ENCODE results near the gene TNIP2. TPM values are rescaled to one million over a fixed set of nuclear protein-coding genes. Genes with fewer than 3 reads are reported as not detected.

TNIP2 gene
- total RNA-seq, 4 donors from 2014 or later, result 37.9 to 42.5 (median 40.3) TPM

DNA sequence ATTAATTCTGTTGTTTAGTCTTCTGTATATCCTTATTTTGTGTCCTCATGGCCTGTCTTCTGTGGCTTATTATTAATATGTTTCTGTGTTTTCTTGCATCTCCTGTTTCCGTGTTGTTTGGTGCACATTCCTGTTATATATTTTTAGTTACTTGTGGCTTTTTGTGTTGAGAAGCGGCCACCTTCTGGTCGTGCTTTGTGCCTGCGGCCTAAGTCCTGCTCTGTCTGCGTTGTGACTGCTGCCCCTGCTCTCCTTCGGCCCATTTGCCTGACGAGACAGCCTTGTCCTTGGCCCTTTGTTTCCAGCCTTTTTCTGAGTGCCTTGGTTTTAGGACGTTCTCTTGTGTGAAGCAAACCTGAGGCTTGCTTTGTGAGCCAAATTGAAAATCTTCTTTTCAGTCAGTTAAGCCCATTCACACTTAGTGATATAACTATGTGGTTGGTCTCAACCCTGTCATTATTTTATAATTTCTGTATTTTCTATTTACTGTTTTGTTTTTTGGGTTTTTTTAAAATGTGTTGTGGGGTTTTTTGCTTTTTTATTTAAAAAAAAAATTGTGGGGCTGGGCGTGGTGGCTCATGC is 43.8 kb downstream of the TNIP2 start:
- TF ChIP-seq POLR2A (IDR thresholded peaks at IDR 0.05), result no peak
- TF ChIP-seq, protein P1, sequence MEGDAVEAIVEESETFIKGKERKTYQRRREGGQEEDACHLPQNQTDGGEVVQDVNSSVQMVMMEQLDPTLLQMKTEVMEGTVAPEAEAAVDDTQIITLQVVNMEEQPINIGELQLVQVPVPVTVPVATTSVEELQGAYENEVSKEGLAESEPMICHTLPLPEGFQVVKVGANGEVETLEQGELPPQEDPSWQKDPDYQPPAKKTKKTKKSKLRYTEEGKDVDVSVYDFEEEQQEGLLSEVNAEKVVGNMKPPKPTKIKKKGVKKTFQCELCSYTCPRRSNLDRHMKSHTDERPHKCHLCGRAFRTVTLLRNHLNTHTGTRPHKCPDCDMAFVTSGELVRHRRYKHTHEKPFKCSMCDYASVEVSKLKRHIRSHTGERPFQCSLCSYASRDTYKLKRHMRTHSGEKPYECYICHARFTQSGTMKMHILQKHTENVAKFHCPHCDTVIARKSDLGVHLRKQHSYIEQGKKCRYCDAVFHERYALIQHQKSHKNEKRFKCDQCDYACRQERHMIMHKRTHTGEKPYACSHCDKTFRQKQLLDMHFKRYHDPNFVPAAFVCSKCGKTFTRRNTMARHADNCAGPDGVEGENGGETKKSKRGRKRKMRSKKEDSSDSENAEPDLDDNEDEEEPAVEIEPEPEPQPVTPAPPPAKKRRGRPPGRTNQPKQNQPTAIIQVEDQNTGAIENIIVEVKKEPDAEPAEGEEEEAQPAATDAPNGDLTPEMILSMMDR (IDR thresholded peaks at IDR 0.05), result no peak
- intact Hi-C loops (cut with DNase I; ENCODE audit: low total_unique reads), result no loop called here
- H3K4me3 ChIP-seq (ENCODE audit: low read depth, poor library complexity, severe bottlenecking), result no peak overlapping the region
- 88 to 94% methylated on average over 9 of the region's 9 CpGs for WGBS, 2 donors
- no peak for DNase-seq (ENCODE audit: low spot score in 2 of 2)

DNA sequence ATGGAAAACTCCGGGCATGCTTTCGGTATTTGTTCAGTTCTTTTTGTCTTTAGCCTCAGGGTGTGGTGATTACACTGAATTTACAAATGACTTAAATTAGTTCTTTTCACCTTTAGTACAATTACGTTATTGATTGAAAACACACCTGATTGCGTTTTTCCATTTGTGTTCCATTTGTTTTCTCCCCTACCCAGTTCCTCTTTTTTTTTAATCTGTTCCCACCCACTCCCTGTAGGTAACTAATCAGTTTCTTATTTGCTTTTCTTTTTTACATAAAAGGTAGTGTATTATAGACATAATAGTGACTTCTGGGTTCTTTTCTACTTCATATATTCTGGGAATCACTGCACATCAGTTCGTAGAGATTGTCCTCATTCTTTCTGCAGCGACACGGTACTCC is 53.4 kb downstream of the TNIP2 start:
- WGBS, 2 donors, result 84 to 92% methylated on average over 7 of the region's 7 CpGs

DNA sequence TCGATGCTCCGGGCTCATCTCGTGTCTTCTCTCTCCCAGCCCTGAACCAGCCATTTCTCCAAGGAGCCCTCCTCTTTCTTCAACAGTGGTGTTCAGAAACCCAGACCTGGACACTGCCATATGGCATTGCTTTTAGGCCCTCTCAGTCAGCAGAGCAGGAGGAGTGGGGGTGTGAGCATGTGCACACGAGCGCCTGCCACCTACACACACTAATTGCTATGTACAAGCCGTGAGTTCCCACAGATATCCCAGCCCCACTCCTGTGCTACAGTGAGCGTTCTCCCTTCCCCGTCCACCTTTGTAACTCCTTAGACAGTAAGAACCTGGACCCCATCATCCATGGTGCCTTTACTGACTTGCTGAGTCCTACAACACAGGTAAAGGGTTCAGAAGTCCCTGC is 53.8 kb downstream of the TNIP2 start:
- H3K4me3 ChIP-seq (ENCODE audit: low read depth, poor library complexity, severe bottlenecking), result no peak overlapping the region
- intact Hi-C loops (cut with DNase I; ENCODE audit: low total_unique reads), result no loop called here
- no peak for DNase-seq (ENCODE audit: low spot score in 2 of 2)
- TF ChIP-seq, protein P1 (IDR thresholded peaks at IDR 0.05), result no peak
- WGBS, 2 donors, result 93 to 94% methylated on average over 8 of the region's 8 CpGs

More for the DNA sequence above, 53.4 kb downstream of the TNIP2 start:
- DNase-seq (ENCODE audit: low spot score in 2 of 2), result no peak
- no peak overlapping the region for H3K4me3 ChIP-seq (ENCODE audit: low read depth, poor library complexity, severe bottlenecking)
- TF ChIP-seq, protein P1 (IDR thresholded peaks at IDR 0.05), result no peak
- no peak for TF ChIP-seq POLR2A (IDR thresholded peaks at IDR 0.05)
- intact Hi-C loops (cut with DNase I; ENCODE audit: low total_unique reads), result no loop called here

DNA sequence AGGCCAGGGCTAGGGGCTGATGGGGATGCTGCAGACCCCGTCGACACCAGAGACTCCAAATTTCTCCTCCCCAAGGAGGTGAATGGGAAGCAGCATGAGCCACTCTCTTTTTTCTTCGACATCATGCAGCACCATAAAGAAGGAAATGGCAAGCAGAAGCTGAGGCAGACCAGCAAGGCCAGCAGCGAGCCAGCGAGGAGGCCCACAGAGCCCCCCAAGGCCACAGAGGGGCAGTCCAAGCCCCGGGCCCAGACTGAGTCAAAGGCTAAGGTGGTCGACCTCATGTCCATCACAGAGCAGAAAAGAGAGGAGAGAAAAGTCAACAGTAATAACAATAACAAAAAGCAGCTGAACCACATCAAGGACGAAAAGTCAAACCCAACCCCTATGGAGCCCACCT is 56.1 kb downstream of the TNIP2 start:
- TF ChIP-seq, protein P1 (IDR thresholded peaks at IDR 0.05), result no peak
- no peak for TF ChIP-seq POLR2A (IDR thresholded peaks at IDR 0.05)
- 93 to 98% methylated on average over 8 of the region's 8 CpGs for WGBS, 2 donors
- DNase-seq (ENCODE audit: low spot score in 2 of 2), result peak in 1 of 2 donors; percentile 70
- no peak overlapping the region for H3K4me3 ChIP-seq (ENCODE audit: low read depth, poor library complexity, severe bottlenecking)
- intact Hi-C loops (cut with DNase I; ENCODE audit: low total_unique reads), result no loop called here

DNA sequence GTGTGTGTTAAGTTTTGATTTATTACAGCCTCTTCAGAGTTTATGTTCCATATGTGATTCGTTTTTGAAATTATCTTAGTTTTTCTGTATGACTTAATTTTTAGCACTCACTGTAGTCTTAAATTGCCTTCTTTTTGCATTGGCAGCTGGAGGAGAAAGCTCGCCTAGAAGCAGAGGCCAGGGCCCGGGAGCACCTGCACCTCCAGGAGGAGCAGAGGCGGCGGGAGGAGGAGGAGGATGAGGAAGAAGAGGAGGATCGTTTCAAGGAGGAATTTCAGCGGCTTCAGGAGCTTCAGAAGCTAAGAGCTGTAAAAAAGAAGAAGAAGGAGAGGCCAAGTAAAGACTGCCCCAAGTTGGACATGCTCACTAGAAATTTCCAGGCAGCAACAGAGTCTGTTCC is 56.6 kb downstream of the TNIP2 start:
- WGBS, 2 donors, result 87% methylated on average over 7 of the region's 7 CpGs
- DNase-seq (ENCODE audit: low spot score in 2 of 2), result peak in 1 of 2 donors; percentile 56
- no peak overlapping the region for H3K4me3 ChIP-seq (ENCODE audit: low read depth, poor library complexity, severe bottlenecking)
- no peak for TF ChIP-seq POLR2A (IDR thresholded peaks at IDR 0.05)
- TF ChIP-seq, protein P1 (IDR thresholded peaks at IDR 0.05), result no peak
- intact Hi-C loops (cut with DNase I; ENCODE audit: low total_unique reads), result no loop called here

DNA sequence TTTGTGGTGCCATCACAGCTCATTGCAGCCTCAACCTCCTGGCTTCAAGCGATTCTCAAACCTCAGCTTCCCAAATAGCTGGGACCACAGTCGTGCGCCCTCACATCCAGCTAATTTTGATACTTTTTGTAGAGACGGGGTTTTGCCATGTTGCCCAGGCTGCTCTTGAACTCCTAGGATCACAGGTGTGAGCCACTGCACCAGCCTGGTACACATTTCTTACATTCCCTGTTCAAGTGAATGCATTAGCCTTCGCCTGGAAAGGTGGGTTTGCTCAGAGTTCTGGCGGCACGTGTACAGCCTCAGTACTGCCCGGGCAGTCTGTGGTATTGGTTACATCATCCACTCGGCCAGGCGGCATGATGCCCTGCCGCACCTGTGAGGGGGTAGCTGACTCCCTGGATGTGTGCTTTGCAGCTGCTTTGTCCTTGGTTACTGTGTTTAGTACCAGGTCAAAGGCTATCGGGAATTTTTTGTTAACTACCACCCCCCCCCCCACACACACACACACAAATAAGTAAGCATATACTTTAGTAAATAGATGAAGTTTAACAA is 57.1 kb downstream of the TNIP2 start:
- intact Hi-C loops (cut with DNase I; ENCODE audit: low total_unique reads), result no loop called here
- peak in 1 of 2 donors; percentile 70 for DNase-seq (ENCODE audit: low spot score in 2 of 2)
- TF ChIP-seq, protein P1 (IDR thresholded peaks at IDR 0.05), result no peak
- no peak for TF ChIP-seq POLR2A (IDR thresholded peaks at IDR 0.05)
- H3K4me3 ChIP-seq (ENCODE audit: low read depth, poor library complexity, severe bottlenecking), result no peak overlapping the region
- 92 to 97% methylated on average over 12 of the region's 12 CpGs for WGBS, 2 donors

Measured in lower leg skin (tissue), 4 donors.